ENCODE data around the gene CNST.

DNA sequence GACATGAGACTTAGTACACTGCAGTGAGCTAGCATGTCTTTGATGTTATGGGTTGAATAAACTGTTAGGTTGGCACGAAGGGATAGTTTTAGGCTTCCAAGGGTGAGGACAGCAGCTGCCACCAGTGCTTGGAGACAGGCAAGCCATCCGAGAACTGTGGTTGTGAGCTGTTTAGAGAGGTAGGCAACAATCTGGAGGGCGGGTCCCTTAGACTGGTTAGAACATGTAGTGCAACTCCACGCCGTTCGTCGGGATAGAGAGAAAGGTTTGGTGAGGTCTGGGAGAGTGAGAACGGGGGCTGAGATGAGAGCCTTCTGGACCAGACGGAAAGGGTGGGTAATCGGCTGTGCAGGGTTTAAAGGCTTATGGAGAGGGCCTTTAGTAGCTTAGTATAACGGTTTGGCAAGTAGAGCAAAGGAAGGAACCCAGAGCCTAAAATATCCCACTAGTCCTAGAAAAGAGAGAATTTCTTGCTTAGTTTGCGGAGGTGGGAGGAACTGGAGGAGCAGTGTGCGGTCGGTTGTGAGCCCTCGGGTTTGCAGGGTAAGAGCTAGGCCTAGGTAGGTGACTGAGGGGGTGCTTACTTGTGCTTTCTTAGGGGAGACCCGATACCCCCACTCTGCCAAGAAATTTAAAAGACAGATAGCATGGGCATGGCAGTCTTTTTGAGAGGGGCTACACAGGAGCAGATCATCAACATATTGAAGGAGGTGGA is 72.8 kb downstream of the CNST start:
- TF ChIP-seq, protein P1, sequence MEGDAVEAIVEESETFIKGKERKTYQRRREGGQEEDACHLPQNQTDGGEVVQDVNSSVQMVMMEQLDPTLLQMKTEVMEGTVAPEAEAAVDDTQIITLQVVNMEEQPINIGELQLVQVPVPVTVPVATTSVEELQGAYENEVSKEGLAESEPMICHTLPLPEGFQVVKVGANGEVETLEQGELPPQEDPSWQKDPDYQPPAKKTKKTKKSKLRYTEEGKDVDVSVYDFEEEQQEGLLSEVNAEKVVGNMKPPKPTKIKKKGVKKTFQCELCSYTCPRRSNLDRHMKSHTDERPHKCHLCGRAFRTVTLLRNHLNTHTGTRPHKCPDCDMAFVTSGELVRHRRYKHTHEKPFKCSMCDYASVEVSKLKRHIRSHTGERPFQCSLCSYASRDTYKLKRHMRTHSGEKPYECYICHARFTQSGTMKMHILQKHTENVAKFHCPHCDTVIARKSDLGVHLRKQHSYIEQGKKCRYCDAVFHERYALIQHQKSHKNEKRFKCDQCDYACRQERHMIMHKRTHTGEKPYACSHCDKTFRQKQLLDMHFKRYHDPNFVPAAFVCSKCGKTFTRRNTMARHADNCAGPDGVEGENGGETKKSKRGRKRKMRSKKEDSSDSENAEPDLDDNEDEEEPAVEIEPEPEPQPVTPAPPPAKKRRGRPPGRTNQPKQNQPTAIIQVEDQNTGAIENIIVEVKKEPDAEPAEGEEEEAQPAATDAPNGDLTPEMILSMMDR (optimal IDR thresholded peaks at IDR 0.05 in 1 of 3, IDR thresholded peaks at IDR 0.05 in 1 of 3, conservative IDR thresholded peaks at IDR 0.05 in 1 of 3; ENCODE audit: extremely low read depth in 1 of 3, insufficient read depth in 2 of 3, low read length in 3 of 3) = no peak
- TF ChIP-seq EZH2 (IDR thresholded peaks at IDR 0.05; ENCODE audit: low read length) = no peak
